SK-N-SH treated with all-trans-retinoic acid at 6 μM for 48 hours (cell line): ENCODE results near the gene EBF4.

Experiments used
- ZNF70 ChIP-seq: fragments of 450-650 bp; formaldehyde crosslinking; IDR thresholded peaks from 2 replicates; pipeline ENCODE4 v1.5.0; 2020; ENCODE audit warnings: mild to moderate bottlenecking, moderate library complexity
- TF ChIP-seq, protein P1 (sequence below): fragments of 250-450 bp; sonication (Bioruptor Pico); IDR thresholded peaks from 2 replicates; pipeline ENCODE4 v1.8.0; 2021; ENCODE audit warnings: low read depth, mild to moderate bottlenecking, moderate library complexity, borderline replicate concordance

GRCh38 chr20:2691127-2691526, 1.5 kb upstream of the EBF4 start:
- no peak for TF ChIP-seq ZNF70 (CRISPR knock-in tag)
- TF ChIP-seq, protein P1, sequence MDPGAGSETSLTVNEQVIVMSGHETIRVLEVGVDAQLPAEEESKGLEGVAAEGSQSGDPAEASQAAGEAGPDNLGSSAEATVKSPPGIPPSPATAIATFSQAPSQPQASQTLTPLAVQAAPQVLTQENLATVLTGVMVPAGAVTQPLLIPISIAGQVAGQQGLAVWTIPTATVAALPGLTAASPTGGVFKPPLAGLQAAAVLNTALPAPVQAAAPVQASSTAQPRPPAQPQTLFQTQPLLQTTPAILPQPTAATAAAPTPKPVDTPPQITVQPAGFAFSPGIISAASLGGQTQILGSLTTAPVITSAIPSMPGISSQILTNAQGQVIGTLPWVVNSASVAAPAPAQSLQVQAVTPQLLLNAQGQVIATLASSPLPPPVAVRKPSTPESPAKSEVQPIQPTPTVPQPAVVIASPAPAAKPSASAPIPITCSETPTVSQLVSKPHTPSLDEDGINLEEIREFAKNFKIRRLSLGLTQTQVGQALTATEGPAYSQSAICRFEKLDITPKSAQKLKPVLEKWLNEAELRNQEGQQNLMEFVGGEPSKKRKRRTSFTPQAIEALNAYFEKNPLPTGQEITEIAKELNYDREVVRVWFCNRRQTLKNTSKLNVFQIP = no peak
